Motor neuron (in vitro differentiated cells): Measurements from ENCODE around the gene PTPRT. TPM values are rescaled to one million over a fixed set of nuclear protein-coding genes. Genes with fewer than 3 reads are reported as not detected.

Source experiments
- ATAC-seq, 8 experiments: fragments of 200-7000 bp; cut with Tn5 transposase; replicated peaks in 6 of 8; 2 replicates each; pipeline ENCODE4 v1.8.0; 2021; ENCODE audit warnings: mild to moderate bottlenecking in 8 of 8, moderate library complexity in 8 of 8
- H3K27ac ChIP-seq, 2 donors: fragments of 250-450 bp; sonication (Bioruptor Pico); 2 replicates each; pipeline ENCODE4 v1.9.0; 2021; ENCODE audit warnings: antibody characterized with exemption in 2 of 2, mild to moderate bottlenecking in 2 of 2, moderate library complexity in 1 of 2
- H3K4me1 ChIP-seq, 2 donors: fragments of 250-450 bp; sonication (Bioruptor Pico); replicated peaks in 1 of 2; 2 replicates each; pipeline ENCODE4 v1.6.1; 2021; ENCODE audit warnings: antibody characterized with exemption in 2 of 2, mild to moderate bottlenecking in 2 of 2, moderate library complexity in 1 of 2
- H3K4me3 ChIP-seq, 5 donors: fragments of 250-450 bp; sonication (Bioruptor Pico); 2 replicates each; pipeline ENCODE4 v1.9.0; 2021; ENCODE audit warnings: antibody characterized with exemption in 5 of 5, mild to moderate bottlenecking in 5 of 5, moderate library complexity in 4 of 5
- WGBS, 10 experiments: fragments of 450-650 bp; shearing (Covaris generic); methylation state at CpG; one replicate each; pipeline ENCODE4 v1.0.0; 2022; 5-methylcytosine and 5-hydroxymethylcytosine counted together
- in situ Hi-C, 9 experiments: fragments of 400-800 bp; cut with MboI; loops; one replicate each; pipeline ENCODE4 v1.15.0; 2021; ENCODE audit warnings: low sequenced_read_pairs in 9 of 9, low pct_unique_long_range_greater_than_20kb in 2 of 9; ENCODE audit not compliant: unreplicated experiment in 9 of 9
- total RNA-seq, 8 experiments: library from RNA; unstranded; fragments of 300-600 nt; gene quantifications; 2 replicates each; pipeline versions ENCODE4 v1.2.3 to v1.2.4, GENCODE V29; 2022

PTPRT gene
- total RNA-seq, 8 experiments from 2014 or later: 0.05 to 1.0 (median 0.32) TPM; not detected in 1

DNA sequence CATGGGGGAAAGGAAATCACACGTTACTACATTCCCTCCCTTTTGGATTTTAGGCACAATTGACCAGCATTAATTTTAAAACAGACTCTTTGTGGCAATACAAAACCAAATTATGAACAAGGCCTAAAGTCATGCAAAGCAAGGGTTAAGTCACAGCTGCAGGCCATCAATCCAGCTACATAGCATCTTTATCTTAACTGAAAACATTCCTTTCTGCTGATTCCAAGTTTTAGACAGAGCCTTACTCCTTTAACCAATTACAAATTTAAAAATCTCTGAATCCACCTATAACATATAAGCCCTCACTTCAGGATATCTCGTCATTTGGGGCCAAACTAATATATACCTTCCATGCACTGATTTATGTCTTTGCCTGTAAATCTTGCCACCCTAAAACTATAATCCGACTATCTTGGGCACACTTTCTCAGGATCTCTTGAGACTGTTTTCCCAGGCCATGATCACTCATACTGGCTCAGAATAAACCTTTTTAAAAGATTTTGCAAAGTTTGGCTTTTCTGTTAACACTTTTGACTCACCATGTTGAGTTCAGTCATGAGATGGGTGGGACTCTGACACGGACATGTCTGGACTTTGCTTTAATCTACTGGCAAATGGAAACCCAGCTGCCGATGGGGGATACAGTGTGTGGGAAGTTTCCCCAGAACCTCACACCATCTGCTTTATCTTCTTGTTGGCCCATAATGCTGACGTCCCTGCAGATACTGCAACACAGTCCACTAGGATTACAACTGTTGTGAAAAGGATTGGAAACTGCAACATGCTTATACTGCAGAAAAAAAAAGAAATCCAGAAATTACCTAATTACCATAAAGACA lies 757.0 kb downstream of the PTPRT start:
- Histone ChIP-seq H3K4me1 (no peaks in the 10 kb centered on the region), H3K4me3 (no peak overlapping the region), H3K27ac (no peak overlapping the region)
- WGBS, 10 experiments: 0 to 93% (median 34%) methylated on average over 1 to 6 of the region's 6 CpGs
- in situ Hi-C loops: no loop called here
- ATAC-seq: peak in 1 of 8 experiments; percentile 82

GRCh38 chr20:42430598-42430997 lies 759.1 kb downstream of the PTPRT start:
- no peak for ATAC-seq
- Histone ChIP-seq H3K4me3 (no peak overlapping the region), H3K27ac (no peak overlapping the region), H3K4me1 (no peaks in the 10 kb centered on the region)
- WGBS, 10 experiments: 0 to 100% (median 33%) methylated on average over 1 to 2 of the region's 2 CpGs; no CpG with 5 or more reads in 4 of the 10 experiments
- in situ Hi-C loops: no loop called here

DNA sequence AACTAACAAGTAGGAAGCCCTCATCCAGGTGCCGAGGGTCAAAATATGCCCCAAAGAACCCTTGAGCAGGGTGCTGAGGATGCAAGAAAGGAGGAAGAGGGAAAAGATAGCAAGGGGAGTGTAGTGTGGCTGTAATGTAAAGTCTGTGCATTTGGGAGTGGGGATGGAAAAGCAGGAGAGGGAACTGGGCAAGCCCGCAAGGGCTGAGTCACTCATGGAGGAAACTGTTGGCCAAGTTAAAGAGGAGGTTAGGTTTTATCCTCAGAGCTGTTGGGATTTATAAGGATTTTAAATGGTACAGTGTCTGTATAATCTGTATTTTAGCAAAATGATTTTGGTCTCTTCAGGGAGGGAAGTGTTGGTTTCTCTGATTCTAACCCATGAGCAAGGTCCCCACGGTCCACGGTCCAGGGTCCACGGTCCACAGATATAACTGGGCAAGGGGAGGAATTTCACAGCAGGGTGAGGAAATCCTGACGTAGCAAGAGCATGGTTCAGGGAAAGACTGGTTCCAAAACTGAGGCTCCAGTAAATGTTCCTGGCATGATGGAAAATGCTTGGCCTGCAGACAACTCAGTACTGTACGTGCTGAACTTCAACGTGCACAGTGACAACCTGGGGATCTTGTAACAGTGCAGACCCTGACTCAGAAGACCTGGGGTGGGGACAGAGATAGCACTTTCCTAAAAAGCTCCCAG lies 759.8 kb downstream of the PTPRT start:
- H3K4me1 ChIP-seq: no peaks in the 10 kb centered on the region
- no peak overlapping the region for H3K4me3 ChIP-seq
- H3K27ac ChIP-seq: no peak overlapping the region
- WGBS, 10 experiments: 0 to 92% (median 60%) methylated on average over 1 to 7 of the region's 8 CpGs; no CpG with 5 or more reads in 2 of the 10 experiments
- in situ Hi-C loops: no loop called here
- ATAC-seq: no peak

- H3K27ac ChIP-seq: no peak overlapping the region
- H3K4me3 ChIP-seq: no peak overlapping the region
- peaks cover 0 to 2% of the 10 kb centered on the region in 2 donors for H3K4me1 ChIP-seq
- no peak for ATAC-seq
- WGBS, 10 experiments: 21 to 75% (median 52%) methylated on average over 1 to 11 of the region's 15 CpGs
- in situ Hi-C loops: no loop called here
Measured at GRCh38 chr20:42419814-42420532, 769.7 kb downstream of the PTPRT start.

DNA sequence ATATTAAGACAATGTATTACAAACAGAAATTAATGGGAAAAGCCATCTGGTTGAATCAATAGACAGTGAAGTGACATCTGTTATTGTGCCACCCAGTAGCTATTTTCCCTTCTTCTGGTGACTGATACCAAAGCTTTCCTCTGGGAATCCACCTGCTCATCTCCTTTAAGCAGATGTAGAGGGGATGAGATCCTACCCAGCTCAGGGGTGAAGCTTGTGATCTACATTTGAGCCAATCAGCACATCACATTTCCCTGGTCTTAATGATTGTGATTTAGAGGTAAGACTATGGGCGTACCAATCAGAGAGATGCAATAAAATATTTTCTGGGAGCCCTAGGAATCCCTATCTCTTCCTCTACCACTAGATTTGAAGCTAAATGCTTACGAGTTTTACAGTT lies 782.9 kb downstream of the PTPRT start:
- no peak for ATAC-seq

DNA sequence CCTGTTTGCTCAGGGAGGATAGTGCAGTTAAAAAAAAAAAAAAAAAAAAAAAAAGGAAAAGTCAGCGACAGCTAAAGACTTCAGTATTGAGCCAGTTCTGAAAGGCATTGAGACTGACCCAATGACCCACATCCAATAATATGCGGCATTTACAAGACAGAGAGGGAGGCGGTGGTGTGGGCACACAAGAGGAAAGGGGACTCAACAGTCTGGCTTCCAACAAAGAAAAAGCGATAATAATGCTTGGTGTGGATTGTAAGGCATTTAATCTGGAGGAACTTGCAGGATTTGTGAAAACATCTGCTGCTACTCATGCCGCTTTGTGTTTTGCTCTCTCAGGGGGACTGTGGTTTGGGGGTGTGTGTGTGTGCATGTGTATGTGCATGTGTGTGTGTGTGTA lies 787.3 kb downstream of the PTPRT start:
- peak in 3 of 8 experiments; percentile 66 to 67 (median 66) for ATAC-seq
- in situ Hi-C loops: no loop called here

More for the DNA sequence above, 782.9 kb downstream of the PTPRT start:
- in situ Hi-C loops: no loop called here
- WGBS, 10 experiments: 0 to 100% (median 54%) methylated on average over 1 to 2 of the region's 2 CpGs; no CpG with 5 or more reads in 2 of the 10 experiments
- H3K4me1 ChIP-seq: peaks cover under 1 to 12% of the 10 kb centered on the region in 2 donors
- H3K27ac ChIP-seq: no peak overlapping the region
- H3K4me3 ChIP-seq: no peak overlapping the region

DNA sequence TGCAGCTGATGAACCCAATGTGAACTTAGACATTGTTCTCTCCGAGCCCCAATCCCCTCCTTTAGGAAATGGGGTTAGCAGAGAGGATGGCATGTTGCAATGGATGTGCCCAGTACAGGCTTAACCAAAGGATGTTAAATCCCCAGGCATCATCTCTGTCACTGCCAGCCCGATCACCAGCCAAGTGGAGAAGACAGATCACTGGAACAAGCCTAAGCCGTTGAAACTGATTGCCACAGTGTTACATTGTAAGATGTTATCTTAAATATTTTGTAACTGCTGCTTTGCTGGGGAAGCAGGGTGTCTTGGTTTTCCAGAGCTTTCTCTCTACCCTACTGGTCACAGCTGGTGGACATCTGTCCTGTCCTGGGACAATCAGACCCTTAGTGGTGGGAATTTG lies 788.1 kb downstream of the PTPRT start:
- in situ Hi-C loops: no loop called here
- Histone ChIP-seq H3K4me1 (peaks cover 2 to 16% of the 10 kb centered on the region in 2 donors), H3K27ac (no peak overlapping the region), H3K4me3 (no peak overlapping the region)
- no peak for ATAC-seq
- WGBS, 10 experiments: 0 to 87% (median 40%) methylated on average over 1 to 3 of the region's 3 CpGs; no CpG with 5 or more reads in 3 of the 10 experiments

More for the DNA sequence above, 787.3 kb downstream of the PTPRT start:
- H3K4me3 ChIP-seq: no peak overlapping the region
- H3K4me1 ChIP-seq: peaks cover 2 to 16% of the 10 kb centered on the region in 2 donors
- no peak overlapping the region for H3K27ac ChIP-seq
- WGBS, 10 experiments: 5 to 63% (median 38%) methylated on average over 1 to 5 of the region's 5 CpGs

DNA sequence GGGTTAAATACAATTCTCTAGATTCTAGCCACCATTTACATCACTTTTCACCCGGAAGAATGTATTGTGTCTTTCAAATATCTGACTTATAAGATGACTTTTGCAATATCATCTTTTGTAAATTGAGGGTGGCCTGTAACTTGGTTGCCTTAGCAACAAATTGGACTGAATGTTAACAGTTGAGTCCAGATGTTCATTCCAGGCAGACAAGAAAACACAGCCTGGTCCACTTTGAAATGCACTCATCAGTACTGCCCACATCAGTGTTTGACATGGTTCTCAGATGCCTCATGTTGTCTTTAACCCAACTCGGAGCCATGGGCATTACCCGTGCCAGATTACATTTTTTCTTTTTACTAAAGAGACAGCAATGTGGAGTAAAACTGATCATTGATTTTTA lies 789.9 kb downstream of the PTPRT start:
- ATAC-seq: peak in 1 of 8 experiments; percentile 38
- in situ Hi-C loops: no loop called here
- peaks cover 2 to 16% of the 10 kb centered on the region in 2 donors for H3K4me1 ChIP-seq
- no peak overlapping the region for H3K27ac ChIP-seq
- 0 to 71% (median 44%) methylated on average over 1 to 3 of the region's 3 CpGs for WGBS, 10 experiments
- H3K4me3 ChIP-seq: no peak overlapping the region

DNA sequence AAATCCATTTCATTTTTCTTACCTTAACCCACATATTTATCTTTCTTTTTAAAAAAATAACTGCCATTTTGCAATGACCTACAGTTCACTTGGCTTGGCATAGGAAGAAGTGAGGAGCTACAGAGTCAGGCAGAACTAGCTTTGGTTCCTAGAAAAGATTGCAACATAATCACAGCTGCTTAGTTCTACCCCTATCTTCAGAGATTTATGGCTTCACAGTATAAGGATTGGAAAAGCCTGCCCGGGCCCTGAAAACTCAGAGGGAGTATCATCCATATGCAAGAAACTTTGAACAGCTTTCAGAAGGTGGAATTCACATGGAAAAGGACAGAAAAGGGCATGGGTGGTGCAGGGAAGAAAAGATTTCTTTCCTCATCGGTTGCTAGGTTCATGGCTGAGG lies 797.3 kb downstream of the PTPRT start:
- in situ Hi-C loops: no loop called here

DNA sequence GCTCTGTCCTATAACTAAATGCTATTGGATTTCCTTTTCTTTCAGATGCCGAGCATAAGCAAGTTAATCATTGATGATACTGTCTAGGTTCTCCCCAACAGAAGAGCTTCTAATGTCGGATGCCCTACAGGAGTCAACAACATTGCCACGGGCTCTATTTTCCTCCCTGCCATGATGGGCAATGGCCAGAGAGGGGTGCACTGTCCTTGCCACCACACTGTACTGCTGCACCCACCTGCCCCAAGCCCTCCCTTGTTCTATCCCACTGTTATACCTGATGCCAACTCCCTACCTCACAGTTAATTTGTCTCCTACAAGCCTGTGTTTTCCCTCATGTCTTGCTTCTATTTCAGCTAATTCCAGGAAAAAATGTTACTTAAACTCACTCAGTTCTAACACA lies 797.9 kb downstream of the PTPRT start:
- Histone ChIP-seq H3K4me3 (no peak overlapping the region), H3K4me1 (peaks cover 3 to 8% of the 10 kb centered on the region in 2 donors), H3K27ac (no peak overlapping the region)
- ATAC-seq: no peak
- 0 to 55% (median 42%) methylated on average over 1 to 3 of the region's 3 CpGs; no CpG with 5 or more reads in 1 of the 10 experiments for WGBS, 10 experiments
- in situ Hi-C loops: no loop called here

More for the DNA sequence above, 797.3 kb downstream of the PTPRT start:
- 0 to 67% (median 8%) methylated on average over 1 to 2 of the region's 2 CpGs for WGBS, 10 experiments
- Histone ChIP-seq H3K27ac (no peak overlapping the region), H3K4me1 (peaks cover 3 to 8% of the 10 kb centered on the region in 2 donors), H3K4me3 (no peak overlapping the region)
- peak in 4 of 8 experiments; percentile 40 to 77 (median 58) for ATAC-seq

DNA sequence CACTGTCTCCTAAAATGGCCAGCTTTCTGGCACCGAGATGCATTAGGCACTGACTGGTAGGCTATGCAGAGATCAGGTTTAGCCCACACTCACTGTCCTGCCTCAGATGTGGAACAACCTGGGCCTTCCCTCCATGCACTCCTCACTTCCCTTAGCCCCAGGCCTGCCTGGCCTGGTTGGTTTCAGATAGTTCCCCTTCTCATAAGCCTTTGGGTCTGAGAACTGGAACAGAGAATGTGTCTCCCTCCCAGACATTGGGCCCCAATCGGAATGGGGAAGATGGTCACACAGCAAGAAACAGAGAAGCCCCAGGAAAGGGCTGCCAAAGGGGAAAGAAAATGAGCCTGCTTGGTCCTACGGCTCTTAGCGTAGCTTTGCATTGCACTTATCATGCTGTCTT lies 809.4 kb downstream of the PTPRT start:
- Histone ChIP-seq H3K27ac (no peak overlapping the region), H3K4me3 (no peak overlapping the region), H3K4me1 (no peaks in the 10 kb centered on the region)
- no peak for ATAC-seq
- in situ Hi-C loops: no loop called here
- 11 to 100% (median 56%) methylated on average over 1 to 3 of the region's 4 CpGs; no CpG with 5 or more reads in 2 of the 10 experiments for WGBS, 10 experiments

DNA sequence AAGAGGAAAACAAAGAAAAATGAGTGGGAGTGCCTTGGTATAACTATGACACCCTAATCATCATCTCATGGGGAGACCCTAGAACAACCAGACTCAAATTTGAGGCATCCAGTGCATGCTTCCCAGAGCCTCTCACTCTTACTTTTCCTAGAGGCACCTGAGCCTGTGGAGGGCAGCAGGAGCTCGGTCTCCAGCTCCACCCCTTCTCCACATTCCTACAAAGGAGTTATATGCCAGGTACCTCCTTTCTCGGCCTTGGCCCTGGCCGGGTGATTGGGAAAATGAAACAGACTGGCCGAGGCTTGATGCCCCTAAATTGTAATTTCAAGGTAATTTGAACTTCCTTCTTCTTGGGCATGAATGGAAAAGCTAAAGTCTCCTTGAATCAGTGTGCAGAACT lies 810.3 kb downstream of the PTPRT start:
- WGBS, 10 experiments: 30 to 52% (median 47%) methylated on average over 1 to 3 of the region's 4 CpGs; no CpG with 5 or more reads in 5 of the 10 experiments
- no peak for ATAC-seq
- Histone ChIP-seq H3K27ac (no peak overlapping the region), H3K4me1 (no peaks in the 10 kb centered on the region), H3K4me3 (no peak overlapping the region)
- in situ Hi-C loops: no loop called here

DNA sequence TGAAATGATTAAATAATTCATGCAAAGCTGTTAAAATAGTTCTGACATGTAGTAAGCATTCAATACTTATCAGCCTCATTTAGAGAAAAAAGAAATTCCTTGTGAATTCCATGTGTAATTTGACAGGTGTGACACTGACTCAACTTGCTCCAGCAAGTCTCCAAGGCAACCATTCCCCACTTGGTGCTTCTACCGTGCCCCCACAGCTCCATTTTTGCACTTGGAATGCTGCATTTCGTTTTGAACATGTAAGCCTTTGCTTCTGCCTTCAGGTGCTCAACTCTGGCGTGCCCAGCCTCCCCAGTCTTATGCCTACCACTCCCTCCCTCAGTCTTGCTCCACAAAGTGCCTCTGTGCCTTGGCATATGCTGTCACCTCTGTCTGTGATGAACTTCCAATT lies 810.9 kb downstream of the PTPRT start:
- ATAC-seq: no peak
- no peaks in the 10 kb centered on the region for H3K4me1 ChIP-seq
- no peak overlapping the region for H3K4me3 ChIP-seq
- in situ Hi-C loops: no loop called here
- H3K27ac ChIP-seq: no peak overlapping the region
- 0 to 63% (median 10%) methylated on average over 1 to 3 of the region's 3 CpGs; no CpG with 5 or more reads in 1 of the 10 experiments for WGBS, 10 experiments
